Activated CD8-positive, alpha-beta T cell treated with anti-CD3 and anti-CD28 coated beads for 36 hours (primary cell): ENCODE results near the gene DHRS2. TPM values are rescaled to one million over a fixed set of nuclear protein-coding genes. Genes with fewer than 3 reads are reported as not detected.
"Not testable (repeated sequence)": the region's sequence is repeated elsewhere in the genome, so short reads cannot be mapped to it uniquely, and the experiment has no call there.

Source experiments
- ATAC-seq: fragments of 200-7000 bp; cut with Tn5 transposase; one replicate; pipeline ENCODE4 v1.10.0; 2021; ENCODE audit warnings: mild to moderate bottlenecking, moderate library complexity
- CTCF ChIA-PET: fragments of 350-600 bp; sonication (Branson Sonifier 250); formaldehyde crosslinking; loops from one replicate; lab custom pipeline; 2021; ENCODE audit warnings: antibody characterized with exemption; lab: Charles Lee
- POLR2A ChIA-PET: fragments of 350-600 bp; sonication (Branson Sonifier 250); formaldehyde crosslinking; loops from one replicate; lab custom pipeline; 2021; ENCODE audit warnings: antibody characterized with exemption; lab: Charles Lee
- DNase-seq: peaks from one replicate; pipeline ENCODE4 v3.0.0-alpha.2; 2020
- H3K27ac Mint-ChIP-seq: one replicate; pipeline ENCODE4 v1.8.0; 2021; ENCODE audit warnings: mild to moderate bottlenecking, mixed read lengths
- H3K27me3 Mint-ChIP-seq: one replicate; pipeline ENCODE4 v1.8.0; 2021; ENCODE audit warnings: mixed read lengths
- H3K36me3 Mint-ChIP-seq: one replicate; pipeline ENCODE4 v1.8.0; 2021; ENCODE audit warnings: low read depth, mixed read lengths
- H3K4me1 Mint-ChIP-seq: one replicate; pipeline ENCODE4 v1.8.0; 2021; ENCODE audit warnings: low read depth, mixed read lengths
- H3K4me3 Mint-ChIP-seq: one replicate; pipeline ENCODE4 v1.8.0; 2021; ENCODE audit warnings: mild to moderate bottlenecking, moderate library complexity, mixed read lengths
- H3K9me3 Mint-ChIP-seq: one replicate; pipeline ENCODE4 v1.8.0; 2021; ENCODE audit warnings: mixed read lengths
- CTCF ChIP-seq: fragments of 200-600 bp; IDR thresholded peaks from one replicate; pipeline ENCODE4 v1.8.0; 2022; ENCODE audit warnings: antibody characterized with exemption, mild to moderate bottlenecking
- intact Hi-C: fragments of 100-400 bp; cut with micrococcal nuclease; formaldehyde crosslinking; loops from one replicate; pipeline ENCODE4 v1.10.0; 2022
- total RNA-seq, 2 experiments: library from RNA; stranded (reverse); gene quantifications; one replicate each; pipeline ENCODE4 v1.2.3, GENCODE V29; 2021

DHRS2 gene
- total RNA-seq, 2 experiments from 2014 or later: 3.3 to 3.5 TPM

GRCh38 chr14:23609001-23609400 is 27.2 kb upstream of the DHRS2 start:
- DNase-seq (no peak), ATAC-seq (no peak)
- intact Hi-C loops: no loop called here
- Mint-ChIP-seq H3K36me3 (peaks cover 5% of the 10 kb centered on the region), H3K27ac (peak overlapping the region; percentile 72), H3K27me3 (no peaks in the 10 kb centered on the region), H3K4me1 (peaks cover 50% of the 10 kb centered on the region), H3K9me3 (peaks cover 14% of the 10 kb centered on the region), H3K4me3 (no peak overlapping the region)
- CTCF ChIA-PET: interaction anchor here (0.7 to 6.1 kb wide), 2 partner anchors 20 to 23 kb away, joined by 3 to 73 read pairs; no protein-coding TSS in a partner anchor
- POLR2A ChIA-PET: no interaction called here
- no peak for TF ChIP-seq CTCF

GRCh38 chr14:23609411-23610089 is 26.6 kb upstream of the DHRS2 start:
- POLR2A ChIA-PET, intact Hi-C loops, H3K27me3 Mint-ChIP-seq, ATAC-seq, H3K36me3 Mint-ChIP-seq, H3K4me3 Mint-ChIP-seq, DNase-seq: not testable (repeated sequence)
- CTCF ChIA-PET: interaction anchor here (0.7 to 6.1 kb wide), 2 partner anchors 21 to 23 kb away, joined by 3 to 73 read pairs; no protein-coding TSS in a partner anchor
- Mint-ChIP-seq H3K27ac (peak overlapping the region; percentile 92), H3K4me1 (peaks cover 50% of the 10 kb centered on the region), H3K9me3 (peaks cover 14% of the 10 kb centered on the region)

GRCh38 chr14:23610090-23610814 is 25.9 kb upstream of the DHRS2 start:
- ChIA-PET CTCF (interaction anchor here (1.0 to 6.1 kb wide), 7 partner anchors 8 to 320 kb away, joined by 3 to 73 read pairs (median 3); no protein-coding TSS in a partner anchor), POLR2A (no interaction called here)
- H3K27ac Mint-ChIP-seq: peak overlapping the region; percentile 92
- ATAC-seq (no peak), DNase-seq (no peak)
- H3K4me3 Mint-ChIP-seq: no peak overlapping the region
- no peak for TF ChIP-seq CTCF
- peaks cover 50% of the 10 kb centered on the region for H3K4me1 Mint-ChIP-seq
- intact Hi-C loops: no loop called here
- H3K9me3 Mint-ChIP-seq: peaks cover 14% of the 10 kb centered on the region
- peaks cover 5% of the 10 kb centered on the region for H3K36me3 Mint-ChIP-seq
- no peaks in the 10 kb centered on the region for H3K27me3 Mint-ChIP-seq

- H3K9me3 Mint-ChIP-seq: peaks cover 14% of the 10 kb centered on the region
Measured at GRCh38 chr14:23610815-23611289, 25.3 kb upstream of the DHRS2 start.

More at GRCh38 chr14:23610815-23611289, 25.3 kb upstream of the DHRS2 start:
- ATAC-seq (no peak), DNase-seq (no peak)
- peaks cover 5% of the 10 kb centered on the region for H3K36me3 Mint-ChIP-seq
- CTCF ChIA-PET: interaction anchor here (1.0 to 6.1 kb wide), 8 partner anchors 9 to 320 kb away, joined by 3 to 73 read pairs (median 4); no protein-coding TSS in a partner anchor
- H3K27me3 Mint-ChIP-seq: peaks cover 3% of the 10 kb centered on the region
- no peak overlapping the region for H3K4me3 Mint-ChIP-seq
- POLR2A ChIA-PET: no interaction called here
- peak overlapping the region; percentile 92 for H3K27ac Mint-ChIP-seq
- peaks cover 49% of the 10 kb centered on the region for H3K4me1 Mint-ChIP-seq
- intact Hi-C loops: no loop called here
- TF ChIP-seq CTCF: no peak
